ENCODE data around the gene PLEKHA4. TPM values are rescaled to one million over a fixed set of nuclear protein-coding genes. Genes with fewer than 3 reads are reported as not detected.
A peak's percentile ranks its signal among the peaks of the same experiment; 100 is the strongest.

The PLEKHA4 gene
- total and polyA plus RNA-seq, 2 of the 13 experiments (the other 11 are each of a cell fraction or from before 2014, with no cell fraction given): 4.8 to 6.0 TPM

DNA sequence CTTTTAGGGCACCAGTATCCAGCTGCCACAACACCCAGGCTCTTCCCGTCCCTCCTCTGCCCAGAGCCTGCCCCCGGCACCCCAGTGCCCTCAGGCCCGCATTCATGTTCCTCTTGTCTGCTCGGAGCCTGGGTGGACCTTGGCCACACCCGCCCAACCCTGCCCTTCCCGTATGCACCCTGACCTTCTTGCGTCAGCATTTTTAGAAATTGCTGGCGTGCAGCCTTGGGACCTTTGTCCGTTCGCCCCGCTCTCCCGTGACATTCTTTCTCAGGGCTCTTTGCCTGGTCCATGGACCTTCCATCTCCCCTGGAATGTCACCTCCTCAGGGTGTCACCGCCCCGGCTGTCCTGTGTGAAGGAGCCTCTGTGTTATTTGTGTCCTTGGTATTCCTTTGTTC lies 39.3 kb upstream of the PLEKHA4 start (continued):
- TF ChIP-seq, protein P1, sequence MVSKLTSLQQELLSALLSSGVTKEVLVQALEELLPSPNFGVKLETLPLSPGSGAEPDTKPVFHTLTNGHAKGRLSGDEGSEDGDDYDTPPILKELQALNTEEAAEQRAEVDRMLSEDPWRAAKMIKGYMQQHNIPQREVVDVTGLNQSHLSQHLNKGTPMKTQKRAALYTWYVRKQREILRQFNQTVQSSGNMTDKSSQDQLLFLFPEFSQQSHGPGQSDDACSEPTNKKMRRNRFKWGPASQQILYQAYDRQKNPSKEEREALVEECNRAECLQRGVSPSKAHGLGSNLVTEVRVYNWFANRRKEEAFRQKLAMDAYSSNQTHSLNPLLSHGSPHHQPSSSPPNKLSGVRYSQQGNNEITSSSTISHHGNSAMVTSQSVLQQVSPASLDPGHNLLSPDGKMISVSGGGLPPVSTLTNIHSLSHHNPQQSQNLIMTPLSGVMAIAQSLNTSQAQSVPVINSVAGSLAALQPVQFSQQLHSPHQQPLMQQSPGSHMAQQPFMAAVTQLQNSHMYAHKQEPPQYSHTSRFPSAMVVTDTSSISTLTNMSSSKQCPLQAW (CRISPR knock-in tag; IDR thresholded peaks at IDR 0.05): peak; percentile 58; the same call in 1 of the 2 replicates
- TF ChIP-seq ADNP (CRISPR knock-in tag; IDR thresholded peaks at IDR 0.05) (no peak), ZMAT3 (CRISPR knock-in tag; conservative IDR thresholded peaks at IDR 0.05) (no peak), JDP2 (CRISPR knock-in tag; IDR thresholded peaks at IDR 0.05; ENCODE audit: borderline replicate concordance) (no peak), ELF3 (CRISPR knock-in tag; IDR thresholded peaks at IDR 0.05) (peak; percentile 50; the same call in 1 of the 2 replicates), PAWR (CRISPR knock-in tag; IDR thresholded peaks at IDR 0.05; ENCODE audit: borderline replicate concordance) (no peak), SPEN (CRISPR knock-in tag; IDR thresholded peaks at IDR 0.05; ENCODE audit: low read depth) (peak; percentile 65; the same call in 1 of the 2 replicates), FOXP1 (IDR thresholded peaks at IDR 0.05) (no peak), FOXP1 (CRISPR knock-in tag; IDR thresholded peaks at IDR 0.05) (peak; percentile 30; the same call in 1 of the 2 replicates), LCORL (IDR thresholded peaks at IDR 0.05) (peak; percentile 33; the same call in 1 of the 2 replicates), LCORL (CRISPR knock-in tag; IDR thresholded peaks at IDR 0.05) (peak; percentile 98), AGO2 (optimal IDR thresholded peaks at IDR 0.05; ENCODE audit: low read depth, low read length) (no peak), ZNF605 (CRISPR knock-in tag; IDR thresholded peaks at IDR 0.05) (peak; percentile 54; the same call in 1 of the 2 replicates), CREB1 (IDR thresholded peaks at IDR 0.05) (peak; percentile 34; the same call in 1 of the 2 replicates), CREB1 (CRISPR knock-in tag; IDR thresholded peaks at IDR 0.05) (peak; percentile 77), NCOA2 (CRISPR knock-in tag; IDR thresholded peaks at IDR 0.05) (peak; percentile 69), TEAD3 (CRISPR knock-in tag; optimal IDR thresholded peaks at IDR 0.05; ENCODE audit: borderline replicate concordance) (peak; percentile 97), FOXO1 (CRISPR knock-in tag; IDR thresholded peaks at IDR 0.05) (peak; percentile 43; the same call in 1 of the 2 replicates), ZSCAN20 (CRISPR knock-in tag; IDR thresholded peaks at IDR 0.05; ENCODE audit: borderline replicate concordance) (no peak), DR1 (CRISPR knock-in tag; IDR thresholded peaks at IDR 0.05) (no peak), KDM6A (CRISPR knock-in tag; IDR thresholded peaks at IDR 0.05; ENCODE audit: low read depth) (0 out of 2 replicates have a peak, but pooled peaks have one; percentile 40), FIP1L1 (IDR thresholded peaks at IDR 0.05; ENCODE audit: borderline replicate concordance, insufficient read depth, low read depth, low read length) (no peak), SALL1 (CRISPR knock-in tag; IDR thresholded peaks at IDR 0.05) (peak; percentile 90), XRCC5 (optimal IDR thresholded peaks at IDR 0.05; ENCODE audit: low read length) (peak; percentile 50), NRL (CRISPR knock-in tag; IDR thresholded peaks at IDR 0.05; ENCODE audit: borderline replicate concordance) (peak; percentile 98)
- TF ChIP-seq, protein P2, sequence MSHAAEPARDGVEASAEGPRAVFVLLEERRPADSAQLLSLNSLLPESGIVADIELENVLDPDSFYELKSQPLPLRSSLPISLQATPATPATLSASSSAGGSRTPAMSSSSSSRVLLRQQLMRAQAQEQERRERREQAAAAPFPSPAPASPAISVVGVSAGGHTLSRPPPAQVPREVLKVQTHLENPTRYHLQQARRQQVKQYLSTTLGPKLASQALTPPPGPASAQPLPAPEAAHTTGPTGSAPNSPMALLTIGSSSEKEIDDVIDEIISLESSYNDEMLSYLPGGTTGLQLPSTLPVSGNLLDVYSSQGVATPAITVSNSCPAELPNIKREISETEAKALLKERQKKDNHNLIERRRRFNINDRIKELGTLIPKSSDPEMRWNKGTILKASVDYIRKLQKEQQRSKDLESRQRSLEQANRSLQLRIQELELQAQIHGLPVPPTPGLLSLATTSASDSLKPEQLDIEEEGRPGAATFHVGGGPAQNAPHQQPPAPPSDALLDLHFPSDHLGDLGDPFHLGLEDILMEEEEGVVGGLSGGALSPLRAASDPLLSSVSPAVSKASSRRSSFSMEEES (CRISPR knock-in tag; IDR thresholded peaks at IDR 0.05): peak; percentile 77
- TF ChIP-seq, protein P3, sequence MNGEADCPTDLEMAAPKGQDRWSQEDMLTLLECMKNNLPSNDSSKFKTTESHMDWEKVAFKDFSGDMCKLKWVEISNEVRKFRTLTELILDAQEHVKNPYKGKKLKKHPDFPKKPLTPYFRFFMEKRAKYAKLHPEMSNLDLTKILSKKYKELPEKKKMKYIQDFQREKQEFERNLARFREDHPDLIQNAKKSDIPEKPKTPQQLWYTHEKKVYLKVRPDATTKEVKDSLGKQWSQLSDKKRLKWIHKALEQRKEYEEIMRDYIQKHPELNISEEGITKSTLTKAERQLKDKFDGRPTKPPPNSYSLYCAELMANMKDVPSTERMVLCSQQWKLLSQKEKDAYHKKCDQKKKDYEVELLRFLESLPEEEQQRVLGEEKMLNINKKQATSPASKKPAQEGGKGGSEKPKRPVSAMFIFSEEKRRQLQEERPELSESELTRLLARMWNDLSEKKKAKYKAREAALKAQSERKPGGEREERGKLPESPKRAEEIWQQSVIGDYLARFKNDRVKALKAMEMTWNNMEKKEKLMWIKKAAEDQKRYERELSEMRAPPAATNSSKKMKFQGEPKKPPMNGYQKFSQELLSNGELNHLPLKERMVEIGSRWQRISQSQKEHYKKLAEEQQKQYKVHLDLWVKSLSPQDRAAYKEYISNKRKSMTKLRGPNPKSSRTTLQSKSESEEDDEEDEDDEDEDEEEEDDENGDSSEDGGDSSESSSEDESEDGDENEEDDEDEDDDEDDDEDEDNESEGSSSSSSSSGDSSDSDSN (CRISPR knock-in tag; IDR thresholded peaks at IDR 0.05): peak; percentile 46
